GM12878 (cell line): ENCODE results near the gene MPRIP. TPM values are rescaled to one million over a fixed set of nuclear protein-coding genes. Genes with fewer than 3 reads are reported as not detected.

ENCODE experiments used
- ATAC-seq: fragments of 200-7000 bp; cut with Tn5 transposase; 3 replicates; pipeline ENCODE4 v1.9.1; 2020; ENCODE audit warnings: mild to moderate bottlenecking, moderate library complexity
- BruUV-seq: library from RNA; stranded (reverse); fragments of 400-500 nt; replicated peaks from 2 replicates; lab custom pipeline; 2021; lab: Mats Ljungman, UMichigan
- CTCF ChIA-PET: fragments of 300-600 bp; sonication (Branson Sonifier 250); formaldehyde crosslinking; extraction: SDS; loops from one replicate; lab custom pipeline; 2021; ENCODE audit warnings: inconsistent platforms; lab: Yijun Ruan, JAX
- POLR2A ChIA-PET: fragments of 350-600 bp; formaldehyde crosslinking; extraction: SDS; loops from one replicate; lab custom pipeline; 2021; ENCODE audit warnings: inconsistent platforms; lab: Charles Lee
- RAD21 ChIA-PET: fragments of 300-600 bp; sonication (Branson Sonifier 250); formaldehyde crosslinking; loops from one replicate; lab custom pipeline; 2023; ENCODE audit warnings: antibody characterized with exemption; ENCODE audit not compliant: unreplicated experiment; lab: Charles Lee
- SMC1A ChIA-PET: fragments of 300-600 bp; sonication (Branson Sonifier 250); formaldehyde crosslinking; loops from one replicate; lab custom pipeline; 2023; ENCODE audit not compliant: unreplicated experiment, uncharacterized antibody; lab: Charles Lee
- DNase-seq: peaks from one replicate; pipeline ENCODE4 v3.0.0-alpha.2; 2011; ENCODE audit warnings: low read depth, low spot score
- FAIRE-seq: peaks from 3 replicates; lab custom pipeline; 2011; peaks lifted over from hg19 to GRCh38; lab: Jason Lieb, UNC
- H2AFZ ChIP-seq: 2 replicates; pipeline ENCODE4 v1.6.0; 2011; ENCODE audit warnings: low read depth, low read length, control low read depth; ENCODE audit not compliant: control insufficient read depth
- H3K27ac ChIP-seq: 2 replicates; pipeline ENCODE4 v1.5.1; 2011; ENCODE audit warnings: control low read depth; ENCODE audit not compliant: control insufficient read depth, insufficient read depth
- H3K27me3 ChIP-seq, 2 experiments: replicated peaks in 1 of 2; 2 replicates each; pipeline versions ENCODE4 v1.6.0 to v1.6.1; 2011; ENCODE audit warnings: low read length in 1 of 2; ENCODE audit not compliant: control insufficient read depth in 2 of 2, insufficient read depth in 2 of 2
- H3K36me3 ChIP-seq, 2 experiments: 2 replicates each; pipeline ENCODE4 v1.5.1; 2011; ENCODE audit warnings: low read length in 1 of 2; ENCODE audit not compliant: control insufficient read depth in 2 of 2, insufficient read depth in 2 of 2
- H3K4me1 ChIP-seq: 2 replicates; pipeline ENCODE4 v1.6.1; 2011; ENCODE audit warnings: mild to moderate bottlenecking, low read length, moderate library complexity, mixed read lengths; ENCODE audit not compliant: control insufficient read depth, insufficient read depth
- H3K4me2 ChIP-seq: 2 replicates; pipeline ENCODE4 v1.6.0; 2011; ENCODE audit warnings: control low read depth; ENCODE audit not compliant: control insufficient read depth, insufficient read depth
- H3K4me3 ChIP-seq: fragments of 200-600 bp; sonication (generic); 2 replicates; pipeline ENCODE4 v1.5.1; 2016
- H3K79me2 ChIP-seq: 2 replicates; pipeline ENCODE4 v1.6.0; 2011; ENCODE audit warnings: low read length; ENCODE audit not compliant: control insufficient read depth, insufficient read depth
- H3K9ac ChIP-seq: 2 replicates; pipeline ENCODE4 v1.8.0; 2011; ENCODE audit warnings: low read length, control low read depth, mixed read lengths; ENCODE audit not compliant: control insufficient read depth, insufficient read depth
- H3K9me3 ChIP-seq: replicated peaks from 3 replicates; pipeline ENCODE4 v1.5.1; 2011; ENCODE audit warnings: mild to moderate bottlenecking, low read length; ENCODE audit not compliant: control insufficient read depth, insufficient read depth
- H4K20me1 ChIP-seq: 2 replicates; pipeline ENCODE4 v1.6.0; 2011; ENCODE audit not compliant: control insufficient read depth, insufficient read depth
- BMI1 ChIP-seq: fragments of 450-650 bp; IDR thresholded peaks from 2 replicates; pipeline ENCODE4 v1.6.1; 2016; ENCODE audit warnings: mild to moderate bottlenecking, moderate library complexity, borderline replicate concordance
- NFXL1 ChIP-seq: fragments of 450-650 bp; IDR thresholded peaks from 2 replicates; pipeline ENCODE4 v1.6.1; 2017; ENCODE audit warnings: antibody characterized with exemption, mild to moderate bottlenecking, borderline replicate concordance
- PML ChIP-seq: IDR thresholded peaks from 2 replicates; pipeline ENCODE4 v1.6.1; 2012; ENCODE audit warnings: low read length, inconsistent platforms
- POU2F2 ChIP-seq: IDR thresholded peaks from 3 replicates; pipeline ENCODE4 v1.6.1; 2011; ENCODE audit warnings: low read depth, mild to moderate bottlenecking, low read length, borderline replicate concordance
- SIX5 ChIP-seq: IDR thresholded peaks from 2 replicates; pipeline ENCODE4 v1.6.1; 2011; ENCODE audit warnings: mild to moderate bottlenecking, low read depth, low read length, moderate library complexity; ENCODE audit not compliant: severe bottlenecking
- ZBTB4 ChIP-seq: fragments of 450-650 bp; formaldehyde crosslinking; IDR thresholded peaks from 2 replicates; pipeline ENCODE4 v1.4.0; 2022; ENCODE audit warnings: mild to moderate bottlenecking, moderate library complexity
- WGBS: methylation state at CpG from one replicate; pipeline ENCODE4 v1.1.6; 2016; ENCODE audit warnings: low lambda C conversion rate; ENCODE audit not compliant: insufficient replicate concordance, insufficient coverage; ENCODE audit errors: missing lambda C conversion rate; 5-methylcytosine and 5-hydroxymethylcytosine counted together
- in situ Hi-C: fragments of 300-500 bp; cut with MboI; formaldehyde crosslinking; loops from 9 replicates; pipeline ENCODE4 v1.14.3; 2018; ENCODE audit warnings: mixed read lengths
- intact Hi-C: fragments of 100-400 bp; cut with micrococcal nuclease; formaldehyde crosslinking; loops from one replicate; pipeline ENCODE4 v1.14.2; 2022; ENCODE audit not compliant: unreplicated experiment
- polyA plus RNA-seq, 11 experiments: library from polyadenylated mRNA; depleted of rRNA in 4 of 11; unstranded in 6 of 11; stranded (reverse) in 5 of 11; fragments of >200 nt; fragmentation: Nextera tagmentation in 4 of 11; fragmentation: Illumina TruSeq in 1 of 11; extraction: Ambion mirVana in 4 of 11; extraction: Trizol in 1 of 11; gene quantifications; 1 replicate in 1 of 11; 2 replicates in 10 of 11; pipeline versions ENCODE4 v1.2.1 to v1.2.3, GENCODE V29; 2011 to 2016; ENCODE audit warnings: inconsistent platforms in 2 of 11, missing spikeins in 2 of 11, low read depth in 1 of 11
- total RNA-seq, 4 experiments: library from RNA; depleted of rRNA in 3 of 4; stranded (reverse); fragments of >200 nt in 3 of 4; fragmentation: Illumina TruSeq in 1 of 4; extraction: Trizol in 1 of 4; gene quantifications; 2 replicates each; pipeline versions ENCODE4 v1.2.1 to v1.2.3, GENCODE V29; 2013 to 2021
- TF ChIP-seq, protein P1 (sequence below): IDR thresholded peaks from 2 replicates; pipeline ENCODE4 v1.6.1; 2011; ENCODE audit warnings: low read depth, mild to moderate bottlenecking, low read length, moderate library complexity, borderline replicate concordance; ENCODE audit errors: extremely low read depth

Gene MPRIP
- total and polyA plus RNA-seq, 10 of the 15 experiments (the other 5 are each of a cell fraction or from before 2014, with no cell fraction given) = 16.5 to 168 (median 71.7) TPM

DNA sequence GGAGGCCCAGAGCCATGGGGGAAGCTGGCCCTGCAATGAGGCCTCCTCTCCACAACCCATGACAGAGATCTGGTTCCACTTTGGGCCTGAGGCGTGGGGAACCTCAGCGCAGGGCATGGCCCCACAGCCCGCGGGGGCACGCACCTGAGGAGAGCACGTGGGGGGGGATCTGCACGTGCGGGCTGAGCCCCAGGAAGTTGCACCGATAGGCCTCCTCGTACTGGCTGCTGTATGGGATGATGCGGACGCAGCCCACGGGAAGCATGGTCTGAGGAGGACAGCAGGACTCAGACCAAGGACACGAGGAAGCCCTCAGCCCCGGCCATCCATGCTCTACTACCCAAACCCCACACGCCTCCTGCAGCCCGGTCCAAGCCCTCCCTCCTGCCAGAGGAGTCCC is 174.0 kb downstream of the MPRIP start:
- POLR2A ChIA-PET = no interaction called here
- H3K36me3 ChIP-seq = peaks cover 15 to 25% of the 10 kb centered on the region in 2 experiments
- BruUV-seq = no TSS peak
- no peaks in the 10 kb centered on the region for H3K79me2 ChIP-seq
- no peak overlapping the region for H3K27ac ChIP-seq
- no peak overlapping the region for H3K4me3 ChIP-seq
- in situ Hi-C loops = no loop called here
- TF ChIP-seq ZBTB4 (CRISPR knock-in tag) (no peak), POU2F2 (no peak), SIX5 (no peak), BMI1 (no peak), NFXL1 (no peak), PML (no peak)
- TF ChIP-seq, protein P1, sequence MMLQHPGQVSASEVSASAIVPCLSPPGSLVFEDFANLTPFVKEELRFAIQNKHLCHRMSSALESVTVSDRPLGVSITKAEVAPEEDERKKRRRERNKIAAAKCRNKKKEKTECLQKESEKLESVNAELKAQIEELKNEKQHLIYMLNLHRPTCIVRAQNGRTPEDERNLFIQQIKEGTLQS = no peak
- intact Hi-C loops = no loop called here
- no peaks in the 10 kb centered on the region for H3K9me3 ChIP-seq
- no peak for ATAC-seq
- H3K4me2 ChIP-seq = no peak overlapping the region
- CTCF ChIA-PET = no interaction called here
- H2AFZ ChIP-seq = no peak overlapping the region
- RAD21 ChIA-PET = no interaction called here
- H3K9ac ChIP-seq = no peak overlapping the region
- no peak for DNase-seq
- no peaks in the 10 kb centered on the region for H3K27me3 ChIP-seq
- 98% methylated on average over 12 of the region's 17 CpGs for WGBS
- no peaks in the 10 kb centered on the region for H3K4me1 ChIP-seq
- no peak for FAIRE-seq
- no peaks in the 10 kb centered on the region for H4K20me1 ChIP-seq
- SMC1A ChIA-PET = no interaction called here
